Endodermal cell (in vitro differentiated cells): ENCODE data around the gene SLC2A10. TPM values are rescaled to one million over a fixed set of nuclear protein-coding genes. Genes with fewer than 3 reads are reported as not detected.

Source experiments
- DNase-seq: peaks from one replicate; pipeline ENCODE4 v3.0.0-alpha.2; 2017
- H3K27ac ChIP-seq: 2 replicates; pipeline ENCODE4 v1.5.1; 2013; ENCODE audit warnings: mild to moderate bottlenecking, low read depth, low read length, moderate library complexity
- H3K27me3 ChIP-seq: 2 replicates; pipeline ENCODE4 v1.6.1; 2013; ENCODE audit warnings: mild to moderate bottlenecking, low read length, moderate library complexity; ENCODE audit not compliant: insufficient read depth, control insufficient read depth, poor library complexity, severe bottlenecking
- H3K36me3 ChIP-seq: 2 replicates; pipeline ENCODE4 v1.7.0; 2013; ENCODE audit warnings: mild to moderate bottlenecking, low read length, moderate library complexity; ENCODE audit not compliant: control insufficient read depth, insufficient read depth
- H3K4me1 ChIP-seq: one replicate; pipeline ENCODE4 v1.7.0; 2013; ENCODE audit warnings: low read length; ENCODE audit not compliant: control insufficient read depth, insufficient read depth
- H3K4me3 ChIP-seq: 2 replicates; pipeline ENCODE4 v1.5.1; 2013; ENCODE audit warnings: mild to moderate bottlenecking, low read length, moderate library complexity
- H3K9ac ChIP-seq: 2 replicates; pipeline ENCODE4 v1.6.1; 2013; ENCODE audit warnings: mild to moderate bottlenecking, low read length, moderate library complexity; ENCODE audit not compliant: poor library complexity, severe bottlenecking; ENCODE audit errors: extremely low read depth
- H3K9me3 ChIP-seq: 2 replicates; pipeline ENCODE4 v1.6.1; 2013; ENCODE audit warnings: mild to moderate bottlenecking, low read length, moderate library complexity; ENCODE audit not compliant: control insufficient read depth
- H3K27ac Mint-ChIP-seq: 2 replicates; pipeline ENCODE4 v1.8.0; 2020; ENCODE audit warnings: mixed read lengths
- H3K27me3 Mint-ChIP-seq: 2 replicates; pipeline ENCODE4 v1.8.0; 2021; ENCODE audit warnings: mild to moderate bottlenecking, mixed read lengths; ENCODE audit not compliant: insufficient read depth
- H3K36me3 Mint-ChIP-seq: 2 replicates; pipeline ENCODE4 v1.8.0; 2020; ENCODE audit warnings: low read depth, mixed read lengths
- H3K4me1 Mint-ChIP-seq: 2 replicates; pipeline ENCODE4 v1.8.0; 2020; ENCODE audit warnings: mixed read lengths
- H3K4me3 Mint-ChIP-seq: 2 replicates; pipeline ENCODE4 v1.8.0; 2020; ENCODE audit warnings: mild to moderate bottlenecking, moderate library complexity, mixed read lengths
- H3K9me3 Mint-ChIP-seq: 2 replicates; pipeline ENCODE4 v1.8.0; 2020; ENCODE audit warnings: mild to moderate bottlenecking, mixed read lengths
- CTCF ChIP-seq: fragments of 200-600 bp; sonication (generic); conservative IDR thresholded peaks from 2 replicates; pipeline ENCODE4 v1.5.0; 2021; ENCODE audit warnings: antibody characterized with exemption, mild to moderate bottlenecking
- WGBS, 2 experiments: methylation state at CpG; one replicate each; pipeline versions ENCODE4 v1.1.5 to v1.1.7; 2013; ENCODE audit warnings: missing lambda C conversion rate in 2 of 2, mixed read lengths in 1 of 2; ENCODE audit not compliant: insufficient coverage in 1 of 2, insufficient read length in 1 of 2; 5-methylcytosine and 5-hydroxymethylcytosine counted together
- total RNA-seq, 2 donors: library from RNA; stranded (reverse); fragmentation: NEBNext Ultra II Directional in 1 of 2; extraction: Animal tissue kit (Norgen Biotek cat#: 25700) in 1 of 2; gene quantifications; 2 replicates in 1 of 2; 3 replicates in 1 of 2; pipeline ENCODE4 v1.2.1, GENCODE V29; 2021

The SLC2A10 gene
- total RNA-seq, 2 donors from 2014 or later = 12.4 to 19.6 TPM

DNA sequence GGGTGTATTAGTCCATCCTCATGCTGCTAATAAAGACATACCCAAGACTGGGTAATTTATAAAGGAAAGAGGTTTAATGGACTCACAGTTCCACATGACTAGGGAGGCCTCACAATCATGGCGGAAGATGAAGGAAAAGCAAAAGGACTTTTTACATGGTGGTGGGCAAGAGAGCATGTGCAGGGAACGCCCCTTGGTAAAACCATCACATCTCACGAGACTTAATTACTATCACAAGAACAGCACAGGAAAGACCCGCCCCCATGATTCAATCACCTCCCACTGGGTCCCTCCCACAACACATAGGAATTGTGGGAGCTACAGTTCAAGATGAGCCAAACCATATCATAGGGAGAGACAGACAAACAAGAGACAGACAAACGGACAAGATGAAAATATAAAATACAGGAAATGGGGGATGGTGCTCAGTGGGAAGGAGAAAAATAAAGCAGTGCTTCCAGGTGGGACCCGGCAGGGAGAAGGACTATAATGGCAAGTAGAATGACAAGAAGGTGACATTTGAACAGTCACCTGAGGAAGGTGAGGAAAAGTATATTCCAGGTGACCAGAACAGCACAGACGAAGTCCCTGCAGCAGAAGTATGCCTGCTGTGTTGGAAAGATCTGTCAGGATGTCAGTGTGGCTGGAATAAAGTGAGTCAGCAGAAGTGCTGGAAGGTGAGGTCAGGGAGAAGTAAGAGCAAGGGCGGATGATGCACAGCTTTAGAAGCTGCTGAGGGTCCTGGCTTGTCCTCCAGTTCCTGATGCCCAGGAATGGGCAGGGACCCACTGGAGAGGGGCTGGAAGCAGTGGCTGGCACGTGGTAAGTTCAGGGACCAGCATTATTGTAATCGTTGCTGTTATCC, 61.1 kb downstream of the SLC2A10 start:
- no peak overlapping the region for H3K27ac ChIP-seq
- H3K27me3 ChIP-seq = no peaks in the 10 kb centered on the region
- H3K27ac Mint-ChIP-seq = no peak overlapping the region
- no peaks in the 10 kb centered on the region for H3K9me3 ChIP-seq
- H3K4me1 ChIP-seq = no peaks in the 10 kb centered on the region
- H3K9me3 Mint-ChIP-seq = no peaks in the 10 kb centered on the region
- H3K9ac ChIP-seq = no peak overlapping the region
- WGBS, 2 experiments = 89 to 90% methylated on average over 6 to 10 of the region's 10 CpGs
- H3K4me3 Mint-ChIP-seq = no peak overlapping the region
- TF ChIP-seq CTCF = no peak
- H3K4me3 ChIP-seq = no peak overlapping the region
- no peak for DNase-seq
- no peaks in the 10 kb centered on the region for H3K36me3 ChIP-seq
- no peaks in the 10 kb centered on the region for H3K36me3 Mint-ChIP-seq
- no peaks in the 10 kb centered on the region for H3K27me3 Mint-ChIP-seq
- peaks cover 7% of the 10 kb centered on the region for H3K4me1 Mint-ChIP-seq

DNA sequence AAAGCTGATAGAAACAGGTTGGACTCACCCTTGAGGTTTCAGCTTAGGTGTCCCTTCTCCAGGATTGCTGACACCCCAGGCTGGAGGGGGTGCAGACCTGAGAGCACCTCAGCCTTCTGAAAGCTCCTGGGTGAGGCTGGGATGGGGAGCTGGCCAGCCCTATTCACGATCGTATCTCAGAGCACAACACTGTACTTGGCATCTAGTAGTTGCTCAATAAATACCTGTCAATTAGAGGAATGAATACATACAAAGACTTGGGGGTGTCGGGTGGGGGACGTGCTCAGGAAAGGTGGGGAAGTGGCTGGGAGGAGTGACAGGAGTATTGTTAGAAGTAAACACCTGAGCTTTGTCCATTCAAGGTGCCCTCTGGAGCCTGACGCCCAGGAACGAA, 61.7 kb downstream of the SLC2A10 start:
- Histone ChIP-seq H3K4me1 (no peaks in the 10 kb centered on the region), H3K4me3 (no peak overlapping the region), H3K9me3 (no peaks in the 10 kb centered on the region), H3K27ac (no peak overlapping the region), H3K9ac (no peak overlapping the region), H3K27me3 (no peaks in the 10 kb centered on the region), H3K36me3 (no peaks in the 10 kb centered on the region)
- H3K27me3 Mint-ChIP-seq = no peaks in the 10 kb centered on the region
- no peaks in the 10 kb centered on the region for H3K36me3 Mint-ChIP-seq
- no peak for DNase-seq
- H3K9me3 Mint-ChIP-seq = no peaks in the 10 kb centered on the region
- H3K27ac Mint-ChIP-seq = no peak overlapping the region
- no peak for TF ChIP-seq CTCF
- no peak overlapping the region for H3K4me3 Mint-ChIP-seq
- WGBS, 2 experiments = 92 to 94% methylated on average over 4 to 6 of the region's 6 CpGs
- peaks cover 7% of the 10 kb centered on the region for H3K4me1 Mint-ChIP-seq

- Histone ChIP-seq H3K9ac (no peak overlapping the region), H3K27ac (no peak overlapping the region), H3K27me3 (no peaks in the 10 kb centered on the region), H3K4me1 (no peaks in the 10 kb centered on the region), H3K9me3 (no peaks in the 10 kb centered on the region), H3K4me3 (no peak overlapping the region), H3K36me3 (no peaks in the 10 kb centered on the region)
- Mint-ChIP-seq H3K4me1 (peaks cover 19% of the 10 kb centered on the region), H3K4me3 (no peak overlapping the region), H3K27me3 (no peaks in the 10 kb centered on the region), H3K27ac (no peak overlapping the region), H3K36me3 (no peaks in the 10 kb centered on the region), H3K9me3 (no peaks in the 10 kb centered on the region)
- DNase-seq = peak; percentile 68
- peak; percentile 74 for TF ChIP-seq CTCF
- 82 to 85% methylated on average over 8 to 10 of the region's 10 CpGs for WGBS, 2 experiments
Measured at GRCh38 chr20:46772901-46773300, 63.5 kb downstream of the SLC2A10 start.
